COLO668 (cell line): ENCODE data around the gene CEP135.
A peak's percentile ranks its signal among the peaks of the same experiment; 100 is the strongest.

Experiments
- DNase-seq: peaks from one replicate; lab custom pipeline; 2025; ENCODE audit not compliant: unreplicated experiment; lab: John Stamatoyannopoulos, UW

CEP135 gene

GRCh38 chr4:56004235-56004634, 55.5 kb downstream of the CEP135 start:
- no peak for DNase-seq

GRCh38 chr4:56007154-56007553, 58.4 kb downstream of the CEP135 start:
- DNase-seq: no peak

DNA sequence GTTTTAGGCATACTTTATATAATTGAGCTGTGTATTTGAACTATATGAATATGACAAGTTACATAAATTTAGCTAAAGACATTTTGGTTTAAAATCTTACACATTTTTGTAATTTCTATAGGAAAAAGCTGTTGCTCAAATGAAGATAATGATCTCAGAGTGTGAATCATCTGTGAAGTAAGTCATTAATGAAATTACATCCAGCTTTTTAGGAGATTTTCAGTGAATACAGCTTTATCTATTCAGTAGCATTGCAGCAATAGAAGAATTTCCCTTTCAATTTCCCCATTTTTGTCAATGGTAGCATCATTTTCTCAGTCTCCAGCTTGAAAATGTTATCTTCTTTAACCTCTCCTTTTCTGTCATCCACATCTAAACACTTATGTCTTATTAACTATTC, 59.5 kb downstream of the CEP135 start:
- no peak for DNase-seq

DNA sequence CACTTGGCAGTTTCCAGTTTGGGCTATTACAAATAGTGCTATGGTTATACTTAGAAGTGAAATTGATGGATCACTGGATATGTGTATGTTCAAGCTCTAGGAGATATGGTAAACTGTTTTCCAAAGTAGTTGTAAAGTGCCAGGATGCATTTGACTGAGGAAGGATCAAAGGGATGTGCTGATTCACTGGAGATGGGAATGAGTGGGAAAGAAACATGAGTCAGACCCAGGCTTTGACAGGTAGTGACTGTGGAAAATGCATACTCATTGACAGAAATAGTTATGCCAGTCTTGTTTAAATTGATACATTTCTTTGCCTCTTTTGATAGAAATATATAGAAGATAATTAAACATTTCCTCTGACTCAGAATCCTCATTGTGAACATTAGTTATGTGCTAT, 77.9 kb downstream of the CEP135 start:
- no peak for DNase-seq

DNA sequence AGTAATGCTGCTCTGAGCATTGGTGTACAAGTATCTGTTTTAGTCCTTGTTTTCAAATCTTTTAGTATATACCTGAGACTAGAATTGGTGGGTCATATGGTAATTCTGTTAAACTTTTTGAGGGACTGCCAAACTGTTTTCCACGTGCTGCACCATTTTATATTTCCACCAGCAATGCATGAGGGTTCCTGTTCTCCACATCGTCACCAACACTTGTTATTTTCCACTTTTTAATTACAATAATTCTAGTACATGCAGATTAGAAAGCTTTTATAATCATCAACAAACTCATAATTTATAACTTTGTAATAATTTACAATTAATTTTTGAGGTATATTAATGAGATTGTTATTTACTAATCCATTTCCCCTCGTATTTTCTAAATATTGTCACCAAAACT, 79.4 kb downstream of the CEP135 start:
- DNase-seq: no peak

DNA sequence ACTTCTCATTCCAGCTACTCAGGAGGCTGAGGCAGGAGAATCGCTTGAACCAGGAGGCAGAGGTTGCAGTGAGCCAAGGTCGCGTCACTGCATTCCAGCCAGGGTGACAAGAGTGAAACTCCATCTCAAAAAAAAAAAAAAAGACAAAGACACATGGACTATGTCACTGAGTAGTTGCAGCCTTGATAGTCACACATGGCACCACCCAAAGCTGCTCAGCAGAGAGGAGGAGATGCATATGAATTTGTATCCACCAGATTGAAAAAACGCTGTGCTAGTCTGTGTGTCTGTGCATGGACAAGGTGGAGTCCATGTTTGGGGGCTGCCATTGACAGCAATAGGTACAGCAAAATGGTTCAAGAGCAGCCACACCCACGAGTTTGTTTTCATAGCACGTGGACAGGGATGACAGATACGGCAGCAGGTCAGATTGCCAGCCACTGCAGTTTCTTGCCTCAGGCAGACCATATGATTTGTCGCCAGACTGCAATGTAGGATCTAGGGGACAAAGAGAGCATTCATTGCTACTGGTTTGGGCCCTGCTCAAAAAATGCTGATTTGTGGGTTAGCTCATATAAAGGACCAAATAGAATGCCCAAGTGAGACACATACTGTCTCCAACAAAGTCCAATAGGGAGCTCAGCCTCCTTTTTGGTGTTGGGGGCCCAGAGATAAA, 89.9 kb downstream of the CEP135 start:
- DNase-seq: no peak

DNA sequence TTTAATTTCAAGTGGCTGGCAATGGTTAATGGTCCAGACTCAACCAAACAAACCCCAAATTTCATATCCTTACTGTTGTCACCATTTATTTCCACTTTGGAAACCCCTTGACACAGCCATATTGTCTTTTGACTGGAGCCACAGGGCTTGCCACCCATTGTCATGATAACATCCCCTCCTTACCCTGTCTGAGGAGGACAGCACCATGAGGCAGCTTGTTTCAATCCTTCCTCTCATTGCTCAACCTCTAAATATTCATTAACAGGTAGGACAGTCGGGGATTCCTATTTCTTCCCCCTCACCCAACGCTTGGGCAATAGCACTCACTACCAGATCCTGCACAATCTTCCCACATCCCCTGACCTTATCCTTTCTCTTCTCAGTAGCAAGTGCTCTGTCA, 92.1 kb downstream of the CEP135 start:
- no peak for DNase-seq

- DNase-seq: no peak
Measured at GRCh38 chr4:56042225-56042624, 93.5 kb downstream of the CEP135 start.

DNA sequence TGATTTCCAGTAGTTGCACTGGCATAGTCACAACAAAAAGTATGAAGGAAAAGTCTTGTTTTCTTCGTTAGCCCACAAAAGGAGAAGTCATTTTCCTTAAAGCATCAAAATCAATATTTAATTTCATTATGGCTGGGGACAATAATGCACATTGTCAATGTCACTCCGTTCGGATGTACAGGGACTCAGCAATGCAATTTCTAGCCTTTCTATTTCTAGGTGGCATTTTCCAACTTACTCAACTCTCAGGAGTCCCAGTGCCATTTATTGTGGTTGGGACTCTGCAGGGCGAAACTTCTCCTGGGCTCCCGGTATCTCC, 99.6 kb downstream of the CEP135 start:
- no peak for DNase-seq

DNA sequence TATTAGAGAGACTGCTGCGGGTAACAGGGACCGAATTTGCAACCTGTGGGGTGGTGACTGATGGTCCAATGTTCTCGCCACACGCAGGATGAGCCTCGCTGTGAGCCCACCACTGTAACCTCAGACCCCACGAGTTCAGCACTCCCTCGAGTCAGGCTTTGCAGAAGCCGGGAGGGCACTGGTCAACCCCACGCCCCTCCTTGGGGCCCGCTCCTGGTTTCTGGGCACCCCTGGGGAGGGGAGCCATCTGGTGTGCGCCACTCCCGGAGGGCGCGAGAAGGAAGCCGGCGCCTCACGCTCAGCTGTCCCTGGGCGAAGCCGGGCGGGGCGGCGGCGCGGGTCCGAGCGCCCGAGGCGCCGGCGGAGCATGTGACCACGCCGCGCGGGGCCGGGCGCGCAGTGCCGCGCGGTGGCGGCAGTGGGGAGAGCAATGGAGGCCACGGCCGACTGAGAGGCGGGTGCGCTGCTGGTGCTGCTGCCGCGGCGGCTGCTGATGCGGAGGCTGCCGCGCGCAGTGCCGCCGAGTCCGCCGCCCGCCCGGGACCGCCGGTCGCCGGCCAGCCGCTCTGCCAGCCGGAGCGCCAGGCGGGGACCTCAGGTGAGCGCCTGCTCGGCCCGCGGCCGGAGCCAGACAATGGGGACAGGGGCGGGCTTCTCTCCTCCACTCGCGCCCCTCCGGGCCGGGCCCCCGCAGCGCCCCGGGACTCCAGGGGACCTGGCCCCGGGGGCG, 100.1 kb downstream of the CEP135 start:
- DNase-seq: peak; percentile 87

DNA sequence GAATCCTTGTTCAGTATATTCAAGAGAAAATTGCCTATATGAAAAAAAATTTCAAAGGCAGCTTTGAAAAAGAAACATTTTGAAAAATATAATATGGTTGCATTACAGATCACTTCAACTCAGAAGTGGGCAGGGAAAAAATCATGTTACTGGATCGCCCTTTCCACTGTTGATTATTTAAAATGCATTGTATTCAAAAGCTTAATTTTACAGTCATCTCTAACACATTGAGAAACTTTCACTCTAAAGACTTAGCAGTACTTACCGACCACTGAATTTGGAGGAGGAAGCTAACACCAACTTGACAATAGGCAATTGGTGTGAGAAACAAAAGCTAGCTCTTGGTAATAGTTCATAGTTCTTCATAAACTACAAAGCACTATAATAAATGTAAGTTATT, 101.9 kb downstream of the CEP135 start:
- DNase-seq: no peak

GRCh38 chr4:56051029-56051709, 102.4 kb downstream of the CEP135 start:
- no peak for DNase-seq

DNA sequence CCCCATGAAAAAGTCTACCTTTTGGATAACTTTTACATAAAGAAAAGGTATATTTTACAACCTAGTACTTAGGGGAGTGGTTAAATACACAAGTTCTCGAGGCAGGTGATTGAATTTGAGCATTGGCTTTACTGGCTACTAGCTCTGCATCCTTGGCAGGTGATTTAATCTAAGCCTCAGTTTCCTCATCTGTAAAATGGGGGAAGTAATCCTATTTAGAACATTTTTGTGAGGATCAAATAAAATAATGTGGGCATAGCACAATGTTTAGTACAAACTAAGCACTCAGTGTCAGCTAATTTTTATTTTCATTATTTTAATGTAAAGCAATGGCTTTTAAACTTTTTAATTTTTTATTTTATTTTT, 102.9 kb downstream of the CEP135 start:
- DNase-seq: no peak

GRCh38 chr4:56052481-56052880, 103.7 kb downstream of the CEP135 start:
- DNase-seq: no peak

DNA sequence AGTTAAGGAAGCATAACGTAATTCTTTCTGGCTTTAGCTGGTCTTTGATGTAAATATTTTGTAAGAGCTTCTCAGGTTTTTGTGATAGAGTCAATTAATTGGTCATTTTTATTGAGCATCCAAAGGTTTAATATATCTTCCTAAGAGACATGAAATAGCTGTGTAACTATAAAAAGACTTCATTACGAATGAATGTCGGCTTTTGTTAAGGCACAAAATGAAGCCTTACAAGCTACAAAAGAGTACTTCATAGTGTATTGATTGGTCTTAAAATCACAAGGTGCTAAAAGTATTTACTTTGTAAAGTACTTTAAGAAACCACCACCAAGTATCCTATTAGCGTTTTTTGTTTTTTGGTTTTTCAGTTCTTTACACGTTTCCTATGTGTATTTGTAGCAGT, 104.2 kb downstream of the CEP135 start:
- no peak for DNase-seq

- no peak for DNase-seq
Measured at GRCh38 chr4:56055027-56055977, 106.6 kb downstream of the CEP135 start.

DNA sequence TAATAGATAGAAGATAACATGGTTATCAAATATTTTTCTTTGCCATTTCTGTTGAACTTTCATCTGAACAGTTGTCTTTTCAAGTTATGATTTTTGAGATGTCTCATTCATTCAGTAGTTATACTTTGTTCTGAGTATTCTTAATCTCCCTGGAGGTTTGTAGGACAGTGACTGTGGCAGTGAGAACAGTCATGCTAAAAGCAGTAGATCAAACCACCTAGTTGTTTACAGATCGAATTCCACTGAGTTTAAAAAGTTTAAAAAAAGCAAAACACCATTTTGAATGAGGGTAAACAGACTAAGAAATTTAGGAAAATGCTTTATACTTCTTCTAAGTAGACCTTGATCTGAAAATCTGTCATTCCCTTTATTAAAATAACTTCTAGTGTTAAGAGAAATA, 107.2 kb downstream of the CEP135 start:
- no peak for DNase-seq

DNA sequence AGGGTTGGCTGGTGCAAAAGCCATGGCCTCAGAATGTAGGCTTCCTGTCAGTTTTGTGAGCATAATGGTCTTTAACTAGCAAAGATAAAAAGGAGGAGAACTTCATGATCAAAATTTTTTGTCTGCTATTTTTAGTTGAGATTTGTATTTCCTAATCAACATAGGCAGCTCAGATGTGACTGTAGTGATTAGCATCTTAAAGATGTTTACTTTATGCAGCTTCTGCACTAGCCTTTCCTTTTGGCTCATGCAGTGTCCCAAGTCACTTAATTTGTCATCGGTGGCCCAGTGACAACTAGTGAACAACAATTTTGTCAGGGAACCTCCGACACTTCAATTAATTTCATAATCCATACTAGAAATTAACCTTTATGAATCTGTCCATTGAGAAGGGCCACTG, 109.8 kb downstream of the CEP135 start:
- no peak for DNase-seq

- no peak for DNase-seq
Measured at GRCh38 chr4:56060036-56060435, 111.3 kb downstream of the CEP135 start.

GRCh38 chr4:56062106-56062505, 113.4 kb downstream of the CEP135 start:
- DNase-seq: no peak

DNA sequence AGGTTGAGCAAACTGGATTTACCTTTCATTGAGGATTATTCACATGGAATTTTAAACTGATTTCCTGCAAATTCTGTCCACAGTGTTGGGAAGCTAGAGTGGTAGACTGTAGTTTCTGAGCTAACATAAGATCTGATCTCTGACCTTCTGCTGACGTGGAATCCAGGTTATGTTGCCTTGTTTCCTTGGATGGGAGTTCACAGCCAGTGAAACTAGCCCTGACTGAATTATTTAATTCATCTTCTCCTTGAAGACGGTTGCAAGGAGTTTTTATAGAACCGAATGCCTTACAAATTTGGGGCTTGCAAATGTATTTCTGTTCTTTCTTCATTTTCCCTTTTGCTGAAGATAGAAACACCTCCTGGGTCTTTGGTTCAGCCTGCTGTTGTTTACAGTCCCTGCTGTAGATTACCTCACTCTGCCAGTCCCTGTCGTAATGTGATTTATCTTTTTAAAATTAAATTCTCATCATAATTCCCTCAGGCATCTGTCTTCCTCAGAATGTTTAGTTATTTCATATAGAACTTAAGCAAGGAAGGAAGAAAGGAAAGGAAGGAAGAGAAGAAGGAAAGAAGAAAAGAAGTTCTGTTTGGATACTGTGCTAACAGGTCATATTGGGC, 113.9 kb downstream of the CEP135 start:
- DNase-seq: no peak
